Medulla oblongata (tissue), 1 donor: ENCODE measurements around the gene ADORA1.
A peak's percentile ranks its signal among the peaks of the same experiment; 100 is the strongest.

ENCODE experiments used
- DNase-seq: peaks from one replicate; pipeline ENCODE4 v3.0.0-alpha.2; 2015; ENCODE audit errors: extremely low spot score

The ADORA1 gene

GRCh38 chr1:203211812-203212211 is 84.3 kb downstream of the ADORA1 start:
- DNase-seq, result no peak

- no peak for DNase-seq
Measured at GRCh38 chr1:203213126-203213525, 85.6 kb downstream of the ADORA1 start.

- DNase-seq, result peak; percentile 41
Measured at GRCh38 chr1:203214871-203215270, 87.3 kb downstream of the ADORA1 start.

GRCh38 chr1:203215573-203215972 is 88.0 kb downstream of the ADORA1 start:
- DNase-seq, result no peak

GRCh38 chr1:203216274-203217138 is 89.0 kb downstream of the ADORA1 start:
- DNase-seq, result peak; percentile 90
